Measurements from ENCODE around the gene STUM.

- TF ChIP-seq POLR2A (IDR thresholded peaks at IDR 0.05) = no peak
- no peak for TF ChIP-seq CTCF (IDR thresholded peaks at IDR 0.05)
- peak in 3 of 4 donors; percentile 2 to 27 (median 26) for TF ChIP-seq POLR2AphosphoS5 (IDR thresholded peaks at IDR 0.05)
- no peak for TF ChIP-seq EP300 (IDR thresholded peaks at IDR 0.05)
Observed at GRCh38 chr1:226657895-226658545, 109.5 kb downstream of the STUM start.
